GM12878 (cell line): ENCODE results near the gene CEP19.

Source experiments
- CBX3 ChIP-seq: fragments of 200-600 bp; sonication (generic); IDR thresholded peaks from 2 replicates; pipeline ENCODE4 v1.6.1; 2016; ENCODE audit warnings: low read depth, borderline replicate concordance
- RUNX3 ChIP-seq: IDR thresholded peaks from 2 replicates; pipeline ENCODE4 v1.6.1; 2012; ENCODE audit warnings: low read length, inconsistent platforms

DNA sequence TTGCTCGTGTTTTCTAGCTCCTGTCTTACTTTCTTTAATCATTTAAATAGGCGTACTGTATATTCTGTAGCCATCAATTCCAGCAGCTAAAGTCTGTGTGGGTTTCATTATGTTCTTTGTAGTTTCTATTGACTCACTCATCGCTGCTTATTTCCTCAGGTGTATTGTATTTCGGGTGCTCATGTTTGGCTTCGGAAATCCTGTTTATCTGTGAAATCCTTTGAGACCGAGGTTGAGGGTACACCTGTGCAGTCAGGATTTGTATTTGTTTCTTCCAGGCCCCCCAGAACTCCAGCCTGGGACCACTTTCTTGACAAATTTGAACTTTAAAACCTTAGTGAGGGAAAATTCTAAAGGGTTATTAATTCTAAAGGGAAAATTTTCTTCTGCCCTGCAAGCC lies 25.6 kb upstream of the CEP19 start:
- TF ChIP-seq RUNX3 (no peak), CBX3 (no peak)
